Measurements from ENCODE around the gene MAGI3. TPM values are rescaled to one million over a fixed set of nuclear protein-coding genes. Genes with fewer than 3 reads are reported as not detected.

MAGI3 gene
- total RNA-seq, 1 donor from 2014 or later = 18.6 TPM

DNA sequence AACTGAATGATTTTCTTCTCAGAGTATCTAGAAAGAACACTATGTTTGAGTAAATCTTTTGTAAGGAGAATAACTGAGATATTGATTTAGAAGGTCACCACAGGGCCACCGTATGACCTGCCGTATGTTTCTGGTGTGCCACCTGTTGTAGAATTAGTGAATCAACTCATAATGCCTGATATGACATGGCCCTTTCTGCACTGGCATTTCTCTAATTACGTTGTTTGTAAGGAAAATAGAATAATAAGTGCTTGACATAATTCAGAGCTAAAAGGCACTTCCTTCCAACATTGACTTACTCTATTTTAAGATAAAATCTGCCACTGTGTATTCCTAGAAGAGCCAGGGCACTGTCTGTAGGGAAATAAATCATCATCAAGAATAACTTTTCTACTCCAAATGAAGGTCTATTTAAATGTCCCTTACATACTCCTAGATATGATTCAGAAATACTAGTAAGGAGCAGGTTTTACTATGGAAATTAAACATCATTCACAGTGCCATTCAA, 267.3 kb downstream of the MAGI3 start:
- DNase-seq (ENCODE audit: low spot score) = no peak

- DNase-seq (ENCODE audit: low spot score) = no peak
Measured at GRCh38 chr1:113659035-113659434, 268.7 kb downstream of the MAGI3 start.

DNA sequence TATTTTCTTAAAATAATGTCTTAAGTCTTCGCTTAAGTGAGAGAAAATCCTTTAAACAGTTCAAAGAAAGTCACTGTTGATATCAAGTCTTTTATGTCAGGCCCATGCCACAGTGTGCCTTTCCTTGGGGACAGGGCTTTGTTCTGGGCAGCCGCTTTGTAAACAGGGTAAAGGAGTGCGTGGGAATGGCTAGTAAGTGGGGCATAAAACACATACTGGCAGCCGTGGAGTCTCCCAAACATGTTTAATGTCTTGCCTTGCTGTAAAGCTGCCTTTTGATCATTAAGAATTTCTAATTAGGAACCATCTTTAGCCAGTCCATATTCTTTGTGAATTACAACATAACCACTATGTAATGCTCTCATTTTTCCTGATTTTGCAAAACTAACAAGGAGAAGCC, 269.2 kb downstream of the MAGI3 start:
- no peak for DNase-seq (ENCODE audit: low spot score)

DNA sequence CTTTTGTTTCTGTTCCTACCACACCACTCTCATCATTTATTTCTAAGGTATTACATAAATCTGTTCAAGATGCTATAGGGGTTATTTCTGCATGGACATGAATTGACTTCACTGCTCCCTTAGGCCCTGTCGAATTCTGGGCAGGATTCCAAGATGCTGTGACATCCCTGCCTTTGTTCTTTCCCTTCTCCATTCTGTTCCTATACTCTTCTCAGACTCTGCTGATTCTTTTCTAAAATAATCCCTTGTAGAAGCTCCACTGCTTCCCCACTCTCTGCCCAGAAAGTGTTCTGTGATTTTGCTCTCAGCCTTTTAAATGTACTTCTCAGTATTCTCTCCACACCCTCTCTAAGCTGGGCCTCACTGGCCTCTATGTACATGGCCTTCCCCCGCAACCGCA, 269.8 kb downstream of the MAGI3 start:
- DNase-seq (ENCODE audit: low spot score) = no peak

DNA sequence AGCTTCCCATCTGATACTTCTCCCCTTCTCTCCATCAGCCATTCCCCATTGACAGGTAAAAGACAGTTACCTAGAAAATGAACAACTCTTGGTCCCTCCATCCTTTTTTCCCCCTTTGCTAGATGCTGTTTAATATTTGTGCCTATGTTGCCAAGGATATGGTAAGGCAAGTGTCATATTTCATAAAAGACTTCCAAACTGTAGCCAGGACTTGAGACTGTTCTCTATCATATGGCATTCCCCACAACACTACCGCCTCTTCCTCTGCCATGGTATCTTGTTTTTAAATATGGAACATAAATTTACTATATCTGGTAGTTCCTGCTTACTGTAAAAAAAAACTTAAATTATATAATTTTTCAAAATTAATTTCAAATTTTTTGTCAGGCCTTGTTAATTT, 271.8 kb downstream of the MAGI3 start:
- no peak for DNase-seq (ENCODE audit: low spot score)

GRCh38 chr1:113663165-113663951, 273.0 kb downstream of the MAGI3 start:
- DNase-seq (ENCODE audit: low spot score) = no peak

DNA sequence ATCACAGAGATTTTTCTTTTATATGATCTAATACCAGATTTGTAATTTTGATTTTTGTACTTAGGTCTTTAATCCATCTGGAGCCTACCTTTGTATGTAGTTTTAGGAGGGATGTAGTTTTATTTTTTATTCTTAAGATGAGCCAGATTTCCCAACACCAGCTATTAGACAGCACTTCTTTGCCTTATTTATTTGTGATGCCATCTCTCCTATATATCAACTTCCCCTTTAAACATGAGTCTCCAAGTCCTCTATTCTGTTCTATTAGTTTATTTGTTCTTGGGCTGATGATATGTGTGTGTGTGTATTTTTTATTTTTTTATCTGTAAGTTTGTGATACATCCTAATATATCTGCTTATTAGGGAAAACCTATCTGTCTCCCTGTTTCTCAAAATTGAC, 274.8 kb downstream of the MAGI3 start:
- DNase-seq (ENCODE audit: low spot score) = no peak

GRCh38 chr1:113666126-113666525, 275.8 kb downstream of the MAGI3 start:
- DNase-seq (ENCODE audit: low spot score) = no peak

- DNase-seq (ENCODE audit: low spot score) = no peak
Measured at GRCh38 chr1:113669988-113670387, 279.7 kb downstream of the MAGI3 start.

- no peak for DNase-seq (ENCODE audit: low spot score)
Measured at GRCh38 chr1:113670650-113671049, 280.3 kb downstream of the MAGI3 start.

GRCh38 chr1:113672491-113672890, 282.2 kb downstream of the MAGI3 start:
- DNase-seq (ENCODE audit: low spot score) = no peak

DNA sequence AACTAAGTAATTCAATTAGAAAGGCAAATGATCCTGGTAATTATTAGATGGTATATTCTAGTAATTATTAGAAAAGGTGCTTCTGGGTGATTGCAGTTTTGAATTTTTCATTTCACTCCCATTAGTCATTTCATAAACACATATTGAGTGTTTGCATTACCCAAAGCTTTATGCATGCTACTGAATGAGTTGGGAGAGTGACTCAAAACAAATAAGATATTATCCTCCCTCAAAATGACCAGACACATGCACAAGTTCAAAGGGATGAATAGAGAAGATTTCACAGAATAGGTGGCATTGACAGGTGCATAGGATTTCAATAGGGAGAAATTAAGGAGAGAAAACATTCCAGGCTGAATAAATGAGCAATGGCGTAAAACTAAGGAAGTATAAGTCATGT, 284.3 kb downstream of the MAGI3 start:
- DNase-seq (ENCODE audit: low spot score) = no peak

GRCh38 chr1:113675302-113675701, 285.0 kb downstream of the MAGI3 start:
- DNase-seq (ENCODE audit: low spot score) = no peak

GRCh38 chr1:113676524-113676923, 286.2 kb downstream of the MAGI3 start:
- DNase-seq (ENCODE audit: low spot score) = no peak

DNA sequence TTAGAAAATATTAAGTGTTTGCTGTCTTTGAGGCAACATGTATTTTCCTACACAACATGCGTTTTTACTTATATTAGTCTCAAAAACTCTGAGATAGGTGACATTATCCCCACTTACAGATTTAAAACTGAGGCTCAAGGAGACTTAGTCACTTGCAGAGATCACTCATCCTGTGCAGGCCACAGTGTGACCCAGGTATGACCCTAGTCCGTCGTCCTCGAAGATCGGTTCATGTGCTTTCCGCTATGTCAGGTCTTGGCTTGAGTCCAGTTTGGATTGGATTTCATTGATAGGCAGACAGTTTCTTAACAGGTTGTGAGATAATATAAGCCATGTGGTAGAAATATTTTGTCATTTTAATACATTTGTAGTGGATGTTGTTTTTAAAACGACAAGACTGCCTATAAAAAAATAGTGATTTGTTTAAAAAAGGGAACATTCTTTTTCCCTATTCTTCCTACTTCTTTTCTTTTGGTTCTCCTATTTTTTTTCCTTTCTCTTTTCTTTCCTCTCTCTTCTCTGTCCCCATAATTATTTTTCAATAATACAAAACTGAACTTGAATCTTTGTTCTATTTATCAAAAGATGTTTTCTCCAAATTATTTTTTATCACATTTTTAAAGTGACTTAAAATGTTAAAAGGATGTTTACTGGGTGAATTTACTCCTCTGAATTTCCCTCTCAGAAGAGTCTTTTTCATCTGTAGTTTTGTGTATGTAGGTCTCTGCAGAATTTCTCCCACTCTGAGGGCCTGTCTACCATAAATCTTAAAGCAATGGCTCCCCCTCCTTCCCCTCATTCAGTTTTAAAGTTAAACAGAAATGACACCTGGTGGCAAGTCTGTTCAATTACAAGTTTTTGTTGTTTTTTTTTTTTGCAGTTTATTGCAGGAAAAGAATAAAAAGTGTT, 287.2 kb downstream of the MAGI3 start:
- DNase-seq (ENCODE audit: low spot score) = no peak

DNA sequence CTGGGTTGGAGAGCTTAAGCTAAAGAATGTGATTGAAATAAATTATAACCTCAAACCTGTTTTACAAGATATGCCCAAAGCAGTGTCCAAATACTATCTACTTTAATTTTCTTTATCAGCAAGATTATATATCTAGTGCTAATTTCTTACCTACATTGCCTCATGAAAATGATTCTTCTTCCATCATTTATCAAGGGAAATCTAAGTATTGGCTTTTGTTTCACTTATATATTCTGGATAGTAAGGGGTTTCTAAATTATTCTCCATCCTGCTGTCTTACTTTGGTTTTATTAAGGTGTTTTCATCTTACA, 287.8 kb downstream of the MAGI3 start:
- no peak for DNase-seq (ENCODE audit: low spot score)

- DNase-seq (ENCODE audit: low spot score) = no peak
Measured at GRCh38 chr1:113681596-113682337, 291.5 kb downstream of the MAGI3 start.

- DNase-seq (ENCODE audit: low spot score) = no peak
Measured at GRCh38 chr1:113683384-113684152, 293.3 kb downstream of the MAGI3 start.

- DNase-seq (ENCODE audit: low spot score) = no peak
Measured at GRCh38 chr1:113684153-113684541, 293.8 kb downstream of the MAGI3 start.

DNA sequence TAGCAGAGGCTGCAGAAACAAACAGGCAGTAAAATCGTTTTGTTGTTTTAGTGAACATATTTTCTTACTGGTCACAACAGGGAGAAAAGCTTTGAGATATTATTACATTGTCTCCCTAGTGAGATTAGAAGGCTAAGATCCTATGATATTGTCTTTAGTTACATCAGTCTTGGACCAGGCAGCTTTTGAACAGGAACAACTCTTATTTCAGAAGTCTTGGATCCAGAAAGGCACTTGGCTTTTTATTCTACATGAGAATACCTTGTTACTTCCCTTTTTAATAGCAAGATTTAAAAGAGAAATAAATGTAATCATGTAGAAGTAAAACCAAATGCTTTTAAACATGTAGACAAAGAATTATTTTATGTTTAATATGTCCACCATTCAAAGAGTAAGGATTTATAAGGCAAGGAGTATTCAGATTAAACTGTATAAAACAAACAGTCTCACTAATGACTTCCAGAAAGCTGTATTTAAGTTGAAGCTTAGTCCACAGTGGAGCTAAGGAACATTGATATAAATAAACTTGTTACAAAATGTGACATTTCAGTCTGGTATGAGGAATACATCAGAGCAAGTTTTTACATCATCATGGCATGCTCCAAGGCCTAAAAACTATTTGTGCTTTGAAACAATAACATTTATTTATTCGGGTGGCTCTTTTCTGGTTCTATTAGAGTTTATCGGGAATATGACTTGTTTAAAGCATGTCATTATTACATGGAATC, 296.7 kb downstream of the MAGI3 start:
- no peak for DNase-seq (ENCODE audit: low spot score)

GRCh38 chr1:113691184-113691583, 300.9 kb downstream of the MAGI3 start:
- DNase-seq (ENCODE audit: low spot score) = no peak
